Measurements from ENCODE around the gene SLC24A3.

SLC24A3 gene

GRCh38 chr20:19212469-19212815, at the start of gene SLC24A3:
Gene SLC24A3 (plus strand): TSS chr20:19212642.
- TF ChIP-seq, protein P1, sequence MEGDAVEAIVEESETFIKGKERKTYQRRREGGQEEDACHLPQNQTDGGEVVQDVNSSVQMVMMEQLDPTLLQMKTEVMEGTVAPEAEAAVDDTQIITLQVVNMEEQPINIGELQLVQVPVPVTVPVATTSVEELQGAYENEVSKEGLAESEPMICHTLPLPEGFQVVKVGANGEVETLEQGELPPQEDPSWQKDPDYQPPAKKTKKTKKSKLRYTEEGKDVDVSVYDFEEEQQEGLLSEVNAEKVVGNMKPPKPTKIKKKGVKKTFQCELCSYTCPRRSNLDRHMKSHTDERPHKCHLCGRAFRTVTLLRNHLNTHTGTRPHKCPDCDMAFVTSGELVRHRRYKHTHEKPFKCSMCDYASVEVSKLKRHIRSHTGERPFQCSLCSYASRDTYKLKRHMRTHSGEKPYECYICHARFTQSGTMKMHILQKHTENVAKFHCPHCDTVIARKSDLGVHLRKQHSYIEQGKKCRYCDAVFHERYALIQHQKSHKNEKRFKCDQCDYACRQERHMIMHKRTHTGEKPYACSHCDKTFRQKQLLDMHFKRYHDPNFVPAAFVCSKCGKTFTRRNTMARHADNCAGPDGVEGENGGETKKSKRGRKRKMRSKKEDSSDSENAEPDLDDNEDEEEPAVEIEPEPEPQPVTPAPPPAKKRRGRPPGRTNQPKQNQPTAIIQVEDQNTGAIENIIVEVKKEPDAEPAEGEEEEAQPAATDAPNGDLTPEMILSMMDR (IDR thresholded peaks at IDR 0.05; ENCODE audit: low read depth, low read length): no peak
- peak within 1 kb of the TSS; percentile 42 for H3K4me3 ChIP-seq (ENCODE audit: low read depth, low read length)
- no peak for DNase-seq (ENCODE audit: low read depth, low spot score)
- in situ Hi-C loops (cut with HindIII; ENCODE audit: low sequenced_read_pairs): no loop called here

DNA sequence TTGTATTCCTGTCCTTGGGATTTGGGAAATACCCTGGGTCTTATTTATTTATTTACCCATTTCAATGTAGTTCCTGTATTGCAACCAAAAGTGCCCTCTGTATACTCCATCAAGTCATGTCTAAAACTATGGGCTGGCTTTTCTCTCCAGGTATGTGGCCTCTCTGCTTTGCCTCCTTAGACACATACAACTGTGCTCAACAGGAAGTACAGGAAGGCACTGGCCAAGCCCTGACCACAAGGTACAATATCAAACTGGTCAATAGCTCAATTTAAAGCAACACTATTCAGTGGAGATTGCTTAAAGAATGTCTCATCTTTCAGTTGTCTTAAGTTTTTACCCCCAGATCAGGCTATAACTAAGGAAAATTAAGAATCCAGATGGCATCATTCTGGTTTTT, 42.3 kb upstream of the SLC24A3 start:
- TF ChIP-seq, protein P1 (IDR thresholded peaks at IDR 0.05; ENCODE audit: low read depth, low read length): no peak
- no peak overlapping the region for H3K4me3 ChIP-seq (ENCODE audit: low read depth, low read length)
- no peak for DNase-seq (ENCODE audit: low read depth, low spot score)
- in situ Hi-C loops (cut with HindIII; ENCODE audit: low sequenced_read_pairs): no loop called here

- DNase-seq (ENCODE audit: low read depth, low spot score): no peak
- TF ChIP-seq, protein P1 (IDR thresholded peaks at IDR 0.05; ENCODE audit: low read depth, low read length): no peak
- in situ Hi-C loops (cut with HindIII; ENCODE audit: low sequenced_read_pairs): no loop called here
- H3K4me3 ChIP-seq (ENCODE audit: low read depth, low read length): no peak overlapping the region
Measured at GRCh38 chr20:19172637-19173036, 39.8 kb upstream of the SLC24A3 start.

DNA sequence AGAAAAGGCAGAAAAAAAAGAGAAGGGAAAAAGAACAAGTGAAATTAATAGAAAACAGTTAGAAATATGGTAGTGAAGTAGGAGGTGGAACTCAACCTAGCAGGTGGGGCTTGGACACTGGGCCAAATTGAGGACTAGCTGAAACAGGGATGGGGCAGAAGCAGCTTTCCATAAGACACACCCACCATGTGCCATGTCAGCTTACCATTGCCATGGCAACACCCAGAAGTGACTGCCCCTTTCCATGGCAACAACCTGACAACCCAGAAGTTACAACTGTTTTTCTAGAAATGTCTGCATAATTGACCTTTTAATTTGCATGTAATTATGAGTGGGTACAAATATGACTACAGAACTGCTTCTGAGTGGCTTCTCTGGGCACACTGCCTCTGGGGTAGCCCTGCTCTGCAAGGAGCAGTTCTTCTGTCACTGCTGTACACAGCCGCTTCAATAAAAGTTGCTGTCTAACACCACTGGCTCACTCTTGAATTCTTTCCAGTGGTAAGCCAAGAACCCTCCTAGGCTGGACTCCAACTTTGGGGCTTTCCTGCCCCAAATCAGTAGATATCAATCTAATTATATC, 35.9 kb upstream of the SLC24A3 start:
- DNase-seq (ENCODE audit: low read depth, low spot score): no peak
- no peak overlapping the region for H3K4me3 ChIP-seq (ENCODE audit: low read depth, low read length)
- in situ Hi-C loops (cut with HindIII; ENCODE audit: low sequenced_read_pairs): no loop called here
- TF ChIP-seq, protein P1 (IDR thresholded peaks at IDR 0.05; ENCODE audit: low read depth, low read length): no peak

DNA sequence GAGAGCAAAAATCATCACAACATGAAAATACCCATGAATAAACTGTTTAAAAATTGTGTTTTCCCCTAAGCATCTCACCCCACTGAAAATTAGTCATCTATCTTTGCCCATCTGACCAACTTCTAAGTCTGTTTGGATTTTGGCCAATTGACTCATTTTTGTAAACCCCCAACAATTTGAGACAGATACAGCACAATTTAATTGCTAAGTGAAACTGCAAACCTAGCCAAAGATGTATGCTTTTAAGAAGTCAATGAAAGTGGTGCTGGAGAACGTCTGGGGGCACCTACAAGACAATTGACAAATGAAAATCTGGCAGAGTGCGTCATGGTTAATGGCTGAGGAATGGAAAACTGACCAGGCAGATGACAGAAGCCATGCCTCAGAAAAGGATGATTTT, 30.9 kb upstream of the SLC24A3 start:
- TF ChIP-seq, protein P1 (IDR thresholded peaks at IDR 0.05; ENCODE audit: low read depth, low read length): no peak
- DNase-seq (ENCODE audit: low read depth, low spot score): no peak
- in situ Hi-C loops (cut with HindIII; ENCODE audit: low sequenced_read_pairs): no loop called here
- H3K4me3 ChIP-seq (ENCODE audit: low read depth, low read length): no peak overlapping the region

GRCh38 chr20:19185083-19185482, 27.4 kb upstream of the SLC24A3 start:
- TF ChIP-seq, protein P1 (IDR thresholded peaks at IDR 0.05; ENCODE audit: low read depth, low read length): no peak
- no peak for DNase-seq (ENCODE audit: low read depth, low spot score)
- no peak overlapping the region for H3K4me3 ChIP-seq (ENCODE audit: low read depth, low read length)
- in situ Hi-C loops (cut with HindIII; ENCODE audit: low sequenced_read_pairs): no loop called here

GRCh38 chr20:19193349-19193748, 19.1 kb upstream of the SLC24A3 start:
- no peak overlapping the region for H3K4me3 ChIP-seq (ENCODE audit: low read depth, low read length)
- in situ Hi-C loops (cut with HindIII; ENCODE audit: low sequenced_read_pairs): no loop called here
- DNase-seq (ENCODE audit: low read depth, low spot score): no peak
- TF ChIP-seq, protein P1 (IDR thresholded peaks at IDR 0.05; ENCODE audit: low read depth, low read length): no peak

Data from astrocyte of the spinal cord (primary cell).